ENCODE measurements around the gene ARL8A.

GRCh38 chr1:202110977-202111376 lies 33.6 kb downstream of the ARL8A start:
- no peak for TF ChIP-seq RFX5 (IDR thresholded peaks at IDR 0.05; ENCODE audit: low read depth, low read length)
- no peak for TF ChIP-seq CTCF (conservative IDR thresholded peaks at IDR 0.05; ENCODE audit: low read depth, low read length)
- no peak for TF ChIP-seq CEBPB (IDR thresholded peaks at IDR 0.05; ENCODE audit: low read depth, low read length)
- TF ChIP-seq, protein P1, sequence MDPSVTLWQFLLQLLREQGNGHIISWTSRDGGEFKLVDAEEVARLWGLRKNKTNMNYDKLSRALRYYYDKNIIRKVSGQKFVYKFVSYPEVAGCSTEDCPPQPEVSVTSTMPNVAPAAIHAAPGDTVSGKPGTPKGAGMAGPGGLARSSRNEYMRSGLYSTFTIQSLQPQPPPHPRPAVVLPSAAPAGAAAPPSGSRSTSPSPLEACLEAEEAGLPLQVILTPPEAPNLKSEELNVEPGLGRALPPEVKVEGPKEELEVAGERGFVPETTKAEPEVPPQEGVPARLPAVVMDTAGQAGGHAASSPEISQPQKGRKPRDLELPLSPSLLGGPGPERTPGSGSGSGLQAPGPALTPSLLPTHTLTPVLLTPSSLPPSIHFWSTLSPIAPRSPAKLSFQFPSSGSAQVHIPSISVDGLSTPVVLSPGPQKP (IDR thresholded peaks at IDR 0.05; ENCODE audit: borderline replicate concordance, low read depth, low read length): no peak
- TF ChIP-seq POLR2A (IDR thresholded peaks at IDR 0.05; ENCODE audit: low read depth, low read length): no peak
- TF ChIP-seq BHLHE40 (IDR thresholded peaks at IDR 0.05; ENCODE audit: low read depth, low read length): no peak

All from IMR-90 (cell line).